Gastroesophageal sphincter (tissue), 3 donors: Measurements from ENCODE around the gene BICC1.

ENCODE experiments used
- EP300 ChIP-seq: sonication (generic); formaldehyde crosslinking; IDR thresholded peaks from one replicate; pipeline ENCODE4 v1.6.1; 2017; ENCODE audit warnings: antibody characterized with exemption, mild to moderate bottlenecking
- POLR2A ChIP-seq, 2 donors: fragments of 450-650 bp; IDR thresholded peaks; one replicate each; pipeline ENCODE4 v1.6.1; 2017; ENCODE audit warnings: antibody characterized with exemption in 2 of 2, mild to moderate bottlenecking in 2 of 2, moderate library complexity in 1 of 2
- POLR2AphosphoS5 ChIP-seq: sonication (generic); formaldehyde crosslinking; IDR thresholded peaks from one replicate; pipeline ENCODE4 v1.6.1; 2017; ENCODE audit warnings: antibody characterized with exemption
- TF ChIP-seq, protein P1 (sequence below), 4 experiments: fragments of 200-600 bp in 2 of 4; fragments of 450-650 bp in 2 of 4; sonication (generic) in 1 of 4; IDR thresholded peaks; one replicate each; pipeline ENCODE4 v1.5.1; 2017 to 2019; ENCODE audit warnings: antibody characterized with exemption in 4 of 4, mild to moderate bottlenecking in 2 of 4, moderate library complexity in 2 of 4

DNA sequence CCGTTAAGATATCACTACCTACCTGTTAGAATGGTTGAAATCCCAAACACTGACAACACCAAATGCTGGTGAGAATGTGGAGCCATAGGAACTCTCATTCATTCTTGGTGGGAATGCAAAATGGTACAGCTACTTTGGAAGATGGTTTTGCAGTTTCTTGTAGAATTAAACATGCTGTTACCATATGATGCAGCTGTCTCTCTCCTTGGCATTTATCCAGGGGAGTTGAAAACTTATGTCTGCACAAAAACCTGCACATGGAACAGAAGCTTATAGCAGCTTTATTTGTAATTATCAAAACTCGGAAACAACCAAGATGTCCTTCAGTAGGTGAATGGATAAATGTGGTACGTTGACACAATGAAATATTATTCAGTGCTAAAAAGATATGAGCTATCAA is 199.5 kb downstream of the BICC1 start:
- TF ChIP-seq EP300 (no peak), POLR2A (IDR thresholded peaks at IDR 0.05) (no peak), POLR2AphosphoS5 (no peak)
- TF ChIP-seq, protein P1, sequence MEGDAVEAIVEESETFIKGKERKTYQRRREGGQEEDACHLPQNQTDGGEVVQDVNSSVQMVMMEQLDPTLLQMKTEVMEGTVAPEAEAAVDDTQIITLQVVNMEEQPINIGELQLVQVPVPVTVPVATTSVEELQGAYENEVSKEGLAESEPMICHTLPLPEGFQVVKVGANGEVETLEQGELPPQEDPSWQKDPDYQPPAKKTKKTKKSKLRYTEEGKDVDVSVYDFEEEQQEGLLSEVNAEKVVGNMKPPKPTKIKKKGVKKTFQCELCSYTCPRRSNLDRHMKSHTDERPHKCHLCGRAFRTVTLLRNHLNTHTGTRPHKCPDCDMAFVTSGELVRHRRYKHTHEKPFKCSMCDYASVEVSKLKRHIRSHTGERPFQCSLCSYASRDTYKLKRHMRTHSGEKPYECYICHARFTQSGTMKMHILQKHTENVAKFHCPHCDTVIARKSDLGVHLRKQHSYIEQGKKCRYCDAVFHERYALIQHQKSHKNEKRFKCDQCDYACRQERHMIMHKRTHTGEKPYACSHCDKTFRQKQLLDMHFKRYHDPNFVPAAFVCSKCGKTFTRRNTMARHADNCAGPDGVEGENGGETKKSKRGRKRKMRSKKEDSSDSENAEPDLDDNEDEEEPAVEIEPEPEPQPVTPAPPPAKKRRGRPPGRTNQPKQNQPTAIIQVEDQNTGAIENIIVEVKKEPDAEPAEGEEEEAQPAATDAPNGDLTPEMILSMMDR (IDR thresholded peaks at IDR 0.05), result no peak
